Ishikawa (cell line): ENCODE results near the gene XPNPEP3.

Experiments
- CEBPB ChIP-seq: IDR thresholded peaks from 2 replicates; pipeline ENCODE4 v1.6.1; 2012
- CREB1 ChIP-seq: IDR thresholded peaks from 2 replicates; pipeline ENCODE4 v1.6.1; 2012; ENCODE audit warnings: low read depth
- EGR1 ChIP-seq: IDR thresholded peaks from 2 replicates; pipeline ENCODE4 v1.6.1; 2012
- EP300 ChIP-seq: IDR thresholded peaks from 2 replicates; pipeline ENCODE4 v1.6.1; 2012; ENCODE audit warnings: borderline replicate concordance
- FOXM1 ChIP-seq: IDR thresholded peaks from 2 replicates; pipeline ENCODE4 v1.6.1; 2012; ENCODE audit warnings: low read depth, borderline replicate concordance
- MAX ChIP-seq: IDR thresholded peaks from 2 replicates; pipeline ENCODE4 v1.6.1; 2012
- NFIC ChIP-seq: IDR thresholded peaks from 2 replicates; pipeline ENCODE4 v1.6.1; 2012
- RAD21 ChIP-seq: IDR thresholded peaks from 2 replicates; pipeline ENCODE4 v1.6.1; 2012; ENCODE audit warnings: low read depth
- REST ChIP-seq: IDR thresholded peaks from 2 replicates; pipeline ENCODE4 v1.6.1; 2012; ENCODE audit warnings: low read depth, mild to moderate bottlenecking
- TCF12 ChIP-seq: IDR thresholded peaks from 2 replicates; pipeline ENCODE4 v1.6.1; 2012; ENCODE audit warnings: low read depth
- TEAD4 ChIP-seq: IDR thresholded peaks from 2 replicates; pipeline ENCODE4 v1.6.1; 2012
- USF1 ChIP-seq: IDR thresholded peaks from 2 replicates; pipeline ENCODE4 v1.6.1; 2012
- YY1 ChIP-seq: IDR thresholded peaks from 2 replicates; pipeline ENCODE4 v1.6.1; 2012; ENCODE audit warnings: low read depth
- ZBTB7A ChIP-seq: IDR thresholded peaks from 2 replicates; pipeline ENCODE4 v1.6.1; 2012; ENCODE audit warnings: low read depth

The XPNPEP3 gene

GRCh38 chr22:40979198-40979597, 122.2 kb downstream of the XPNPEP3 start:
- TF ChIP-seq RAD21 (no peak), CREB1 (no peak), USF1 (no peak), TEAD4 (no peak), CEBPB (no peak), EGR1 (no peak), ZBTB7A (no peak), EP300 (no peak), NFIC (no peak)

GRCh38 chr22:40979871-40980270, 122.9 kb downstream of the XPNPEP3 start:
- TF ChIP-seq MAX = no peak
- no peak for TF ChIP-seq TCF12
- no peak for TF ChIP-seq YY1
- TF ChIP-seq EGR1 = no peak
- TF ChIP-seq FOXM1 = no peak
- TF ChIP-seq USF1 = no peak
- TF ChIP-seq ZBTB7A = no peak
- TF ChIP-seq CEBPB = no peak
- TF ChIP-seq NFIC = no peak
- no peak for TF ChIP-seq EP300
- TF ChIP-seq TEAD4 = no peak
- TF ChIP-seq REST = no peak
